Neutrophil (primary cell): ENCODE measurements around the gene CD276.

ENCODE experiments used
- H3K27ac ChIP-seq: fragments of 200-600 bp; sonication (generic); 2 replicates; pipeline ENCODE4 v1.5.1; 2016; ENCODE audit warnings: mild to moderate bottlenecking, moderate library complexity
- H3K27me3 ChIP-seq: fragments of 200-600 bp; sonication (generic); 2 replicates; pipeline ENCODE4 v1.6.0; 2016; ENCODE audit warnings: mild to moderate bottlenecking
- H3K36me3 ChIP-seq: fragments of 200-600 bp; sonication (generic); 2 replicates; pipeline ENCODE4 v1.5.1; 2017
- H3K4me1 ChIP-seq, 2 experiments: fragments of 200-600 bp in 1 of 2; sonication (generic) in 1 of 2; 1 replicate in 1 of 2; 2 replicates in 1 of 2; pipeline versions ENCODE4 v1.5.1 to v1.6.1; 2013 to 2016; ENCODE audit warnings: low read depth in 1 of 2, low read length in 1 of 2, mild to moderate bottlenecking in 1 of 2, moderate library complexity in 1 of 2; ENCODE audit not compliant: control insufficient read depth in 1 of 2, insufficient read depth in 1 of 2
- H3K4me3 ChIP-seq, 2 experiments: fragments of 200-600 bp in 1 of 2; sonication (generic) in 1 of 2; 1 replicate in 1 of 2; 2 replicates in 1 of 2; pipeline ENCODE4 v1.5.1; 2013 to 2016; ENCODE audit warnings: low read depth in 1 of 2, low read length in 1 of 2, mild to moderate bottlenecking in 1 of 2, moderate library complexity in 1 of 2
- H3K9me3 ChIP-seq: fragments of 200-600 bp; sonication (generic); 2 replicates; pipeline ENCODE4 v1.5.1; 2016
- CTCF ChIP-seq: fragments of 200-600 bp; sonication (generic); IDR thresholded peaks from 2 replicates; pipeline ENCODE4 v1.5.1; 2016; ENCODE audit warnings: antibody characterized with exemption

CD276 gene

DNA sequence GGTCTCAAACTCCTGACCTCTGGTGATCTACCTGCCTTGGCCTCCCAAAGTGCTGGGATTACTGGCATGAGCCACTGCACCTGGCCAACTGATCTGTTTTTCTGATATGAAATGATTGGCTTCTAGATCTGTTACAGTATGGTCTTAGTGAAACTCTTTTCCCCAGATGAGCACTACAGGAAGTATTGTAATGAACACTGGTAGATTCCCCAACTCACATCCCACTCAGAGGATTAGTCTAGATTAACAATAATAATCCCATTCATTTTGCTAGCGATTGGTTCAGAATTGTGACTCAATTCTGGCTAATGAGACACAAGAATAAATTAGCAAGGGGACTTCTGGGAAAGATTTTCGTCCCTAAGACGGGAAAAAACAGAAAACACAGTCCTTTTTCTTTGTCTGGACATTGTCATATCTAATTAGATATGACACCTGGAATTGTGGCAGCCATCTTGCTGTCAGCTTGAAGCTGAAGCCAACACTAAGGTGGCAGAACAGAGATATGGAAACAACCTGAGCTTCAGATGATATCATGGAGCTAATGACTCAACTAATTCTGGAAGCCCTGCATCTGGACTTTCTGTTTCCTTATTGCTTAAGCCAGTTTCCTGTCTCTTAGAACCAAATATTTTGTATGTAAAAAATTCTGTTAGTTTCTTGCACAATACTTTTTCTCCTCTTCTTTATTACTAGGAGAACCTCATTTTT is 33.6 kb upstream of the CD276 start:
- no peaks in the 10 kb centered on the region for H3K9me3 ChIP-seq
- H3K27ac ChIP-seq = no peak overlapping the region
- no peak overlapping the region for H3K4me3 ChIP-seq
- H3K36me3 ChIP-seq = no peaks in the 10 kb centered on the region
- H3K27me3 ChIP-seq = no peaks in the 10 kb centered on the region
- H3K4me1 ChIP-seq = peaks cover 5 to 6% of the 10 kb centered on the region in 2 experiments
- no peak for TF ChIP-seq CTCF

GRCh38 chr15:73654659-73655058 is 29.5 kb upstream of the CD276 start:
- TF ChIP-seq CTCF = no peak
- Histone ChIP-seq H3K4me1 (peaks cover 5 to 6% of the 10 kb centered on the region in 2 experiments), H3K9me3 (no peaks in the 10 kb centered on the region), H3K27ac (no peak overlapping the region), H3K4me3 (no peak overlapping the region), H3K36me3 (no peaks in the 10 kb centered on the region), H3K27me3 (no peaks in the 10 kb centered on the region)

GRCh38 chr15:73655724-73656123 is 28.5 kb upstream of the CD276 start:
- no peak overlapping the region for H3K4me3 ChIP-seq
- H3K27ac ChIP-seq = no peak overlapping the region
- peaks cover under 1 to 2% of the 10 kb centered on the region in 2 experiments for H3K4me1 ChIP-seq
- TF ChIP-seq CTCF = no peak
- no peaks in the 10 kb centered on the region for H3K36me3 ChIP-seq
- no peaks in the 10 kb centered on the region for H3K9me3 ChIP-seq
- H3K27me3 ChIP-seq = no peaks in the 10 kb centered on the region

GRCh38 chr15:73658645-73659044 is 25.5 kb upstream of the CD276 start:
- Histone ChIP-seq H3K36me3 (no peaks in the 10 kb centered on the region), H3K4me1 (no peaks in the 10 kb centered on the region), H3K27me3 (no peaks in the 10 kb centered on the region), H3K4me3 (no peak overlapping the region), H3K9me3 (no peaks in the 10 kb centered on the region), H3K27ac (no peak overlapping the region)
- no peak for TF ChIP-seq CTCF

- Histone ChIP-seq H3K4me3 (no peak overlapping the region), H3K9me3 (no peaks in the 10 kb centered on the region), H3K27ac (no peak overlapping the region), H3K27me3 (no peaks in the 10 kb centered on the region), H3K36me3 (no peaks in the 10 kb centered on the region), H3K4me1 (no peaks in the 10 kb centered on the region)
- no peak for TF ChIP-seq CTCF
These were observed 23.7 kb upstream of the CD276 start for GRCh38 chr15:73660455-73660854.
